GM12875 (cell line): ENCODE data around the gene REEP3.

Experiments
- H3K4me3 ChIP-seq: one replicate; pipeline ENCODE4 v1.5.1; 2011; ENCODE audit warnings: low read depth, low read length, control low read depth
- CTCF ChIP-seq: IDR thresholded peaks from 2 replicates; pipeline ENCODE4 v1.5.1; 2011; ENCODE audit warnings: low read depth, mild to moderate bottlenecking, control low read depth, inconsistent platforms, low read length, moderate library complexity, borderline replicate concordance; ENCODE audit not compliant: insufficient read depth

The REEP3 gene

GRCh38 chr10:63627881-63628296 is 106.7 kb downstream of the REEP3 start:
- no peak for TF ChIP-seq CTCF
- no peak overlapping the region for H3K4me3 ChIP-seq

- TF ChIP-seq CTCF, result no peak
- H3K4me3 ChIP-seq, result peak overlapping the region; percentile 81
Observed at GRCh38 chr10:63628526-63629362, 107.5 kb downstream of the REEP3 start.

DNA sequence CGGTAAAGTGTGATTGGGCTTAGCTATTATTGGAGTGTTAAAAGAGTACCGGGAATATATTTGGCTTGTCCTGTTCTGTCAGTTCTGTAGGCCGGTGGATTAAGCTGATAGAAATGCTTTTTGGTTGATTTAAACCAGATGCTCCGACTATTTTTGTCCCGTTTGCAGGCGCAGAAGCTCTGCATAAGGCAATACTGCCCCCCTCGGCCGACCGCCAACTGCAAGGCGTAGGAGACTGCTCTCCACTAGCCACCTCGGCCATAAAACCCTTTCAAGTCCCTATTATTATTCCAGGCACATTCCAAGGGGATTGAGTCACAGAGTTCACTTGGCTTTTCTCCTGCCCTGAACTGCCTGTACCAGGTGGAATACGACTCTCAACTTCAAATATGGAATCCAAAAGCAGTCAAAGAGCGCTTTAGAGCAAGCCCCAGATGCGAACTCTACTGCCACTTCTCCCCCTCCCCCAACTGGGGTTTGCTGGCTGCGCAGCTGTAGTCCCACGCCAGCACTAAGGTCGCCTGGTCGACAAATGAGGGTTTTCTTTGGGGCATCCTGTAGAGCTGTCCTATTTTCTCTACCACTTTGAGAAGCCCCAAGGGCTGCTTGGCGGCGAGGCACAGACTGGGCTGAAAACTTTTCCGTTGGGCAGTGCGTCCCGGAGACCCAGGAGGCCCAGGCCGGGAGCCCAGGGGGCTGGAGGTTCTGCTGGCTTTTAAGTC is 108.3 kb downstream of the REEP3 start:
- peak; percentile 80 for TF ChIP-seq CTCF
- peak overlapping the region; percentile 81 for H3K4me3 ChIP-seq

GRCh38 chr10:63630085-63630930 is 109.1 kb downstream of the REEP3 start:
- no peak for TF ChIP-seq CTCF
- H3K4me3 ChIP-seq, result peak overlapping the region; percentile 81

GRCh38 chr10:63630931-63631680 is 109.9 kb downstream of the REEP3 start:
- TF ChIP-seq CTCF, result no peak
- H3K4me3 ChIP-seq, result peak overlapping the region; percentile 81

- TF ChIP-seq CTCF, result no peak
- H3K4me3 ChIP-seq, result no peak overlapping the region
Observed at GRCh38 chr10:63631991-63632390, 110.8 kb downstream of the REEP3 start.
